H1 (cell line): ENCODE measurements around the gene RAP1A. TPM values are rescaled to one million over a fixed set of nuclear protein-coding genes. Genes with fewer than 3 reads are reported as not detected.

ENCODE experiments used
- CTCF ChIA-PET: fragments of 300-600 bp; sonication (Branson Sonifier 250); formaldehyde crosslinking; loops from one replicate; lab custom pipeline; 2021; ENCODE audit not compliant: partially characterized antibody; lab: Charles Lee
- POLR2A ChIA-PET: fragments of 300-600 bp; sonication (Branson Sonifier 250); formaldehyde crosslinking; loops from one replicate; lab custom pipeline; 2021; ENCODE audit warnings: inconsistent platforms; ENCODE audit not compliant: partially characterized antibody; lab: Charles Lee
- DNase-seq, 2 experiments: peaks; one replicate each; pipeline versions ENCODE4 v3.0.0 to v3.0.0-alpha.2; 2010 to 2022; ENCODE audit warnings: low spot score in 2 of 2, low read depth in 1 of 2, mixed read lengths in 1 of 2
- FAIRE-seq: peaks from 2 replicates; lab custom pipeline; 2011; peaks lifted over from hg19 to GRCh38; lab: Jason Lieb, UNC
- H2AFZ ChIP-seq: 2 replicates; pipeline ENCODE4 v1.8.1; 2012; ENCODE audit warnings: low read length, inconsistent platforms
- H2AK5ac ChIP-seq: 2 replicates; pipeline ENCODE4 v1.6.1; 2013; ENCODE audit warnings: low read depth, low read length
- H2BK120ac ChIP-seq: replicated peaks from 2 replicates; pipeline ENCODE3; 2013; ENCODE audit warnings: low read depth, low read length, inconsistent platforms
- H2BK12ac ChIP-seq: 2 replicates; pipeline ENCODE4 v1.6.1; 2013; ENCODE audit warnings: low read depth, low read length
- H2BK15ac ChIP-seq: 2 replicates; pipeline ENCODE4 v1.6.1; 2013; ENCODE audit warnings: low read length
- H2BK20ac ChIP-seq: 2 replicates; pipeline ENCODE4 v1.6.1; 2013; ENCODE audit warnings: low read length
- H2BK5ac ChIP-seq: 2 replicates; pipeline ENCODE4 v1.6.1; 2013; ENCODE audit warnings: low read depth, low read length
- H3K14ac ChIP-seq: 2 replicates; pipeline ENCODE4 v1.6.1; 2013; ENCODE audit warnings: inconsistent platforms; ENCODE audit not compliant: insufficient read length
- H3K18ac ChIP-seq: 2 replicates; pipeline ENCODE4 v1.6.1; 2013; ENCODE audit warnings: low read length; ENCODE audit errors: extremely low read depth
- H3K23ac ChIP-seq: 2 replicates; pipeline ENCODE4 v1.6.1; 2013; ENCODE audit warnings: inconsistent platforms; ENCODE audit not compliant: insufficient read length
- H3K23me2 ChIP-seq: 2 replicates; pipeline ENCODE4 v1.6.1; 2013; ENCODE audit warnings: low read depth, low read length
- H3K27ac ChIP-seq: 2 replicates; pipeline ENCODE4 v1.6.1; 2011; ENCODE audit warnings: low read depth, low read length, inconsistent platforms
- H3K27me3 ChIP-seq, 4 experiments: replicated peaks in 1 of 4; 1 replicate in 1 of 4; 2 replicates in 3 of 4; pipeline versions ENCODE4 v1.6.1 to v1.8.1; 2011 to 2013; ENCODE audit warnings: low read length in 3 of 4, mild to moderate bottlenecking in 3 of 4, inconsistent platforms in 2 of 4, mixed read lengths in 2 of 4, moderate library complexity in 1 of 4; ENCODE audit not compliant: control insufficient read depth in 3 of 4, insufficient read depth in 3 of 4; ENCODE audit errors: extremely low read depth in 1 of 4
- H3K36me3 ChIP-seq, 4 experiments: 2 replicates each; pipeline versions ENCODE4 v1.6.1 to v1.8.1; 2011 to 2013; ENCODE audit warnings: mild to moderate bottlenecking in 4 of 4, low read length in 3 of 4, moderate library complexity in 2 of 4, control low read depth in 1 of 4, inconsistent platforms in 1 of 4; ENCODE audit not compliant: insufficient read depth in 4 of 4, control insufficient read depth in 2 of 4
- H3K4ac ChIP-seq: replicated peaks from 2 replicates; pipeline ENCODE3; 2013; ENCODE audit warnings: low read length, low read depth, mixed read lengths, inconsistent platforms; ENCODE audit not compliant: insufficient read length
- H3K4me1 ChIP-seq, 4 experiments: replicated peaks in 1 of 4; 1 replicate in 1 of 4; 2 replicates in 3 of 4; pipeline versions ENCODE4 v1.6.1 to v1.8.1; 2011 to 2013; ENCODE audit warnings: low read length in 3 of 4, inconsistent platforms in 2 of 4, mixed read lengths in 1 of 4; ENCODE audit not compliant: insufficient read depth in 4 of 4, control insufficient read depth in 3 of 4
- H3K4me2 ChIP-seq, 2 experiments: 2 replicates each; pipeline versions ENCODE4 v1.6.1 to v1.8.1; 2011 to 2013; ENCODE audit warnings: low read depth in 2 of 2, low read length in 2 of 2, control low read depth in 1 of 2, inconsistent platforms in 1 of 2, mild to moderate bottlenecking in 1 of 2; ENCODE audit not compliant: insufficient read depth in 1 of 2
- H3K4me3 ChIP-seq, 4 experiments: fragments of 200-600, 300-600 bp in 1 of 4; sonication (generic), shearing (Covaris generic), sonication (Bioruptor Twin) in 1 of 4; 2 replicates each; pipeline versions ENCODE4 v1.5.1 to v1.8.1; 2011 to 2016; ENCODE audit warnings: low read length in 4 of 4, low read depth in 3 of 4, control low read depth in 2 of 4, inconsistent platforms in 2 of 4, mild to moderate bottlenecking in 2 of 4, mixed read lengths in 1 of 4, moderate library complexity in 1 of 4; ENCODE audit not compliant: insufficient read depth in 2 of 4; ENCODE audit errors: extremely low read depth in 1 of 4
- H3K56ac ChIP-seq: replicated peaks from 2 replicates; pipeline ENCODE3; 2013; ENCODE audit warnings: low read depth, mild to moderate bottlenecking, mixed read lengths, low read length, inconsistent platforms; ENCODE audit not compliant: insufficient read length
- H3K79me1 ChIP-seq: 2 replicates; pipeline ENCODE4 v1.6.1; 2013; ENCODE audit warnings: low read depth, low read length, control low read depth
- H3K79me2 ChIP-seq, 2 experiments: 2 replicates each; pipeline versions ENCODE4 v1.6.1 to v1.8.1; 2012 to 2013; ENCODE audit warnings: low read length in 2 of 2, mild to moderate bottlenecking in 2 of 2, inconsistent platforms in 1 of 2; ENCODE audit not compliant: insufficient read depth in 2 of 2, control insufficient read depth in 1 of 2
- H3K9ac ChIP-seq, 4 experiments: replicated peaks in 1 of 4; 1 replicate in 1 of 4; 2 replicates in 3 of 4; pipeline versions ENCODE4 v1.6.1 to v1.8.1; 2011 to 2013; ENCODE audit warnings: low read depth in 3 of 4, low read length in 3 of 4, control low read depth in 2 of 4, mild to moderate bottlenecking in 2 of 4, moderate library complexity in 2 of 4, inconsistent platforms in 1 of 4; ENCODE audit errors: extremely low read depth in 1 of 4
- H3K9me3 ChIP-seq, 2 experiments: 2 replicates each; pipeline versions ENCODE4 v1.6.1 to v1.8.1; 2012 to 2013; ENCODE audit warnings: mild to moderate bottlenecking in 2 of 2, moderate library complexity in 2 of 2, control low read depth in 1 of 2, inconsistent platforms in 1 of 2, low read depth in 1 of 2, low read length in 1 of 2, mixed read lengths in 1 of 2; ENCODE audit not compliant: insufficient read depth in 2 of 2
- H4K20me1 ChIP-seq, 2 experiments: replicated peaks in 1 of 2; 2 replicates each; pipeline versions ENCODE3 to v1.8.1; 2011 to 2013; ENCODE audit warnings: inconsistent platforms in 2 of 2, low read length in 2 of 2, mild to moderate bottlenecking in 1 of 2; ENCODE audit not compliant: insufficient read depth in 2 of 2, control insufficient read depth in 1 of 2
- H4K5ac ChIP-seq: 2 replicates; pipeline ENCODE4 v1.6.1; 2013; ENCODE audit warnings: low read length, low read depth, mixed read lengths, inconsistent platforms; ENCODE audit not compliant: insufficient read length
- H4K8ac ChIP-seq: 2 replicates; pipeline ENCODE4 v1.8.0; 2013; ENCODE audit warnings: mild to moderate bottlenecking, moderate library complexity, low read length, inconsistent platforms; ENCODE audit not compliant: insufficient read depth; ENCODE audit errors: extremely low read depth
- H4K91ac ChIP-seq: replicated peaks from 2 replicates; pipeline ENCODE3; 2013; ENCODE audit warnings: low read length, mixed read lengths, inconsistent platforms; ENCODE audit not compliant: insufficient read length
- ASH2L ChIP-seq: fragments of 200-600, 300-600 bp; sonication (generic); IDR thresholded peaks from one replicate; pipeline ENCODE4 v1.7.1; 2017; ENCODE audit warnings: low read length
- BCL11A ChIP-seq, 2 experiments: IDR thresholded peaks; one replicate each; pipeline ENCODE4 v1.6.1; 2011; ENCODE audit warnings: low read depth in 2 of 2, low read length in 2 of 2, mild to moderate bottlenecking in 2 of 2
- CBX5 ChIP-seq: fragments of 300-800, 300-1000 bp; sonication (generic); IDR thresholded peaks from 2 replicates; pipeline ENCODE4 v1.7.1; 2016; ENCODE audit warnings: antibody characterized with exemption, low read length, low read depth
- CREB1 ChIP-seq: IDR thresholded peaks from 2 replicates; pipeline ENCODE4 v1.6.1; 2012; ENCODE audit warnings: inconsistent platforms
- NRF1 ChIP-seq: IDR thresholded peaks from 2 replicates; pipeline ENCODE4 v1.6.1; 2011; ENCODE audit warnings: mild to moderate bottlenecking, low read depth, low read length, improper control_type of control experiment
- SP4 ChIP-seq: IDR thresholded peaks from 2 replicates; pipeline ENCODE4 v1.6.1; 2012; ENCODE audit warnings: low read length, inconsistent platforms
- WGBS, 2 experiments: shearing (Covaris generic) in 1 of 2; methylation state at CpG; one replicate each; pipeline versions ENCODE4 v1.1.6 to v1.1.7; 2013 to 2015; ENCODE audit warnings: low lambda C conversion rate in 2 of 2, mixed read lengths in 2 of 2, inconsistent platforms in 1 of 2, low coverage in 1 of 2, missing lambda C conversion rate in 1 of 2; ENCODE audit not compliant: insufficient replicate concordance in 2 of 2, insufficient coverage in 1 of 2, insufficient read length in 1 of 2; ENCODE audit errors: extremely low coverage in 1 of 2, missing lambda C conversion rate in 1 of 2; 5-methylcytosine and 5-hydroxymethylcytosine counted together
- polyA plus RNA-seq, 7 experiments: library from polyadenylated mRNA; depleted of rRNA in 3 of 7; stranded (reverse) in 5 of 7; unstranded in 2 of 7; fragments of >200 nt in 5 of 7; fragments of 200-250 nt in 2 of 7; gene quantifications; 1 replicate in 5 of 7; 2 replicates in 1 of 7; 4 replicates in 1 of 7; pipeline versions ENCODE4 v1.2.1 to v1.2.3, GENCODE V29; 2011 to 2013; ENCODE audit warnings: missing spikeins in 2 of 7, mixed read lengths in 2 of 7
- total RNA-seq: library from RNA; stranded (reverse); fragmentation: NEBNext Ultra II Directional; extraction: Animal tissue kit (Norgen Biotek cat#: 25700); gene quantifications from 2 replicates; pipeline ENCODE4 v1.2.1, GENCODE V29; 2021
- TF ChIP-seq, protein P1 (sequence below): IDR thresholded peaks from 2 replicates; pipeline ENCODE4 v1.6.1; 2011; ENCODE audit warnings: low read depth, mild to moderate bottlenecking, low read length; ENCODE audit not compliant: insufficient read depth
- TF ChIP-seq, protein P2 (sequence below): IDR thresholded peaks from 2 replicates; pipeline ENCODE4 v1.6.1; 2012; ENCODE audit warnings: low read length, inconsistent platforms
- TF ChIP-seq, protein P3 (sequence below), 3 experiments: IDR thresholded peaks; 1 replicate in 2 of 3; 2 replicates in 1 of 3; pipeline versions ENCODE4 v1.5.1 to v1.6.1; 2011; ENCODE audit warnings: low read length in 3 of 3, mild to moderate bottlenecking in 3 of 3, inconsistent platforms in 2 of 3, low read depth in 1 of 3, moderate library complexity in 1 of 3; ENCODE audit not compliant: insufficient read depth in 1 of 3; ENCODE audit errors: control extremely low read depth in 1 of 3

RAP1A gene
- total and polyA plus RNA-seq, 2 of the 8 experiments (the other 6 are each of a cell fraction or from before 2014, with no cell fraction given): 10.9 to 35.8 TPM

DNA sequence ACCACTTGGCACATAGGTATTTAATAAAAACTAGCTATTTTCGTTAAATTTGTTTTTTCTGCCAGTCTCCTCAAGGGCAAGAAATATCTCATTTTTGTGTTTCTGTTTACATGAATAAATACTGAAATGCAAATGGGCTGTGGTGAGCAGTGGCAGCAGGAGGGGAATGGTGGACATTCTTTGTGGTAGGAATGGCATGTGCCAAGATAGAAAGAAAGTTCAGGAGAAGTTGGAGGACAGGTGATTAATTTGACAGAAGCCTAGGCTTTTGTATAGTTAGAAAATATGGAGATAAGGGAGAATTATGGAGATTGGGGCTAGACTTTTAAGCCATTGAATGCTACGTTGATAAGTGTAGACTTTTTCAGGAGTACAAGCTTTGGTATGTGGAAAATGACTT, 8.6 kb downstream of the RAP1A start:
- no peak overlapping the region for H2BK5ac ChIP-seq
- H3K27me3 ChIP-seq: no peaks in the 10 kb centered on the region
- H3K79me1 ChIP-seq: no peaks in the 10 kb centered on the region; the same call in 1 of the 2 replicates
- peaks cover 0 to 2% (median 0%) of the 10 kb centered on the region in 4 experiments; a peak in 2 of 7 replicates for H3K4me1 ChIP-seq
- no peak overlapping the region for H3K23ac ChIP-seq
- H3K27ac ChIP-seq: no peak overlapping the region
- no peak for FAIRE-seq
- WGBS, 2 experiments: 48% methylated on average over 2 of the region's 2 CpGs; no CpG with 5 or more reads in 1 of the 2 experiments
- H2BK12ac ChIP-seq: no peak overlapping the region
- H2BK120ac ChIP-seq: no peak overlapping the region
- no peak overlapping the region for H2AK5ac ChIP-seq
- H3K4me3 ChIP-seq: no peak overlapping the region
- CTCF ChIA-PET: interaction anchor here (0.6 to 1.2 kb wide), 3 partner anchors 86 to 332 kb away, joined by 3 read pairs; no protein-coding TSS in a partner anchor
- H4K5ac ChIP-seq: no peak overlapping the region
- H4K8ac ChIP-seq: no peak overlapping the region
- H2AFZ ChIP-seq: no peak overlapping the region
- POLR2A ChIA-PET: interaction anchor here (1.2 to 1.4 kb wide), 2 partner anchors 9 to 23 kb away, joined by 4 to 7 read pairs; partner anchors contain the start of gene RAP1A
- no peak overlapping the region for H2BK15ac ChIP-seq
- no peak overlapping the region for H3K56ac ChIP-seq
- H3K4ac ChIP-seq: no peak overlapping the region
- no peak overlapping the region for H3K18ac ChIP-seq
- no peaks in the 10 kb centered on the region for H3K23me2 ChIP-seq
- no peaks in the 10 kb centered on the region for H3K36me3 ChIP-seq
- no peaks in the 10 kb centered on the region for H3K9me3 ChIP-seq
- peaks cover 0 to 97% of the 10 kb centered on the region in 2 experiments; a peak in 2 of 4 replicates for H3K79me2 ChIP-seq
- DNase-seq: no peak
- peaks cover 1 to 3% of the 10 kb centered on the region in 2 experiments for H4K20me1 ChIP-seq
- no peak overlapping the region for H3K4me2 ChIP-seq
- no peak overlapping the region for H3K9ac ChIP-seq
- H3K14ac ChIP-seq: no peak overlapping the region
- no peak overlapping the region for H2BK20ac ChIP-seq
- no peak overlapping the region for H4K91ac ChIP-seq
- no peak for TF ChIP-seq CBX5
- no peak for TF ChIP-seq BCL11A (IDR thresholded peaks at IDR 0.05; ENCODE audit: low read depth in 2 of 2, low read length in 2 of 2)
- TF ChIP-seq, protein P1, sequence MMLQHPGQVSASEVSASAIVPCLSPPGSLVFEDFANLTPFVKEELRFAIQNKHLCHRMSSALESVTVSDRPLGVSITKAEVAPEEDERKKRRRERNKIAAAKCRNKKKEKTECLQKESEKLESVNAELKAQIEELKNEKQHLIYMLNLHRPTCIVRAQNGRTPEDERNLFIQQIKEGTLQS: no peak
- TF ChIP-seq SP4: no peak
- TF ChIP-seq CREB1: no peak
- TF ChIP-seq, protein P2, sequence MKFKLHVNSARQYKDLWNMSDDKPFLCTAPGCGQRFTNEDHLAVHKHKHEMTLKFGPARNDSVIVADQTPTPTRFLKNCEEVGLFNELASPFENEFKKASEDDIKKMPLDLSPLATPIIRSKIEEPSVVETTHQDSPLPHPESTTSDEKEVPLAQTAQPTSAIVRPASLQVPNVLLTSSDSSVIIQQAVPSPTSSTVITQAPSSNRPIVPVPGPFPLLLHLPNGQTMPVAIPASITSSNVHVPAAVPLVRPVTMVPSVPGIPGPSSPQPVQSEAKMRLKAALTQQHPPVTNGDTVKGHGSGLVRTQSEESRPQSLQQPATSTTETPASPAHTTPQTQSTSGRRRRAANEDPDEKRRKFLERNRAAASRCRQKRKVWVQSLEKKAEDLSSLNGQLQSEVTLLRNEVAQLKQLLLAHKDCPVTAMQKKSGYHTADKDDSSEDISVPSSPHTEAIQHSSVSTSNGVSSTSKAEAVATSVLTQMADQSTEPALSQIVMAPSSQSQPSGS: no peak
- TF ChIP-seq, protein P3, sequence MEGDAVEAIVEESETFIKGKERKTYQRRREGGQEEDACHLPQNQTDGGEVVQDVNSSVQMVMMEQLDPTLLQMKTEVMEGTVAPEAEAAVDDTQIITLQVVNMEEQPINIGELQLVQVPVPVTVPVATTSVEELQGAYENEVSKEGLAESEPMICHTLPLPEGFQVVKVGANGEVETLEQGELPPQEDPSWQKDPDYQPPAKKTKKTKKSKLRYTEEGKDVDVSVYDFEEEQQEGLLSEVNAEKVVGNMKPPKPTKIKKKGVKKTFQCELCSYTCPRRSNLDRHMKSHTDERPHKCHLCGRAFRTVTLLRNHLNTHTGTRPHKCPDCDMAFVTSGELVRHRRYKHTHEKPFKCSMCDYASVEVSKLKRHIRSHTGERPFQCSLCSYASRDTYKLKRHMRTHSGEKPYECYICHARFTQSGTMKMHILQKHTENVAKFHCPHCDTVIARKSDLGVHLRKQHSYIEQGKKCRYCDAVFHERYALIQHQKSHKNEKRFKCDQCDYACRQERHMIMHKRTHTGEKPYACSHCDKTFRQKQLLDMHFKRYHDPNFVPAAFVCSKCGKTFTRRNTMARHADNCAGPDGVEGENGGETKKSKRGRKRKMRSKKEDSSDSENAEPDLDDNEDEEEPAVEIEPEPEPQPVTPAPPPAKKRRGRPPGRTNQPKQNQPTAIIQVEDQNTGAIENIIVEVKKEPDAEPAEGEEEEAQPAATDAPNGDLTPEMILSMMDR (IDR thresholded peaks at IDR 0.05; ENCODE audit: control extremely low read depth in 1 of 3, insufficient read depth in 1 of 3, low read depth in 1 of 3, low read length in 3 of 3): no peak
- no peak for TF ChIP-seq ASH2L
- no peak for TF ChIP-seq NRF1
